Stimulated activated CD8-positive, alpha-beta memory T cell treated with anti-CD3 and anti-CD28 coated beads, Interleukin-12 subunit alpha, Interleukin-12 subunit beta, amount 100 ng/mL, for 1 hour (primary cell): Measurements from ENCODE around the gene CELF1.

Experiments used
- DNase-seq: peaks from one replicate; pipeline ENCODE4 v3.0.0-alpha.2; 2020; ENCODE audit warnings: low read depth

The CELF1 gene

GRCh38 chr11:47485107-47485506 is 67.8 kb downstream of the CELF1 start:
- DNase-seq: no peak

- no peak for DNase-seq
These were observed 69.5 kb downstream of the CELF1 start for GRCh38 chr11:47483457-47483856.

GRCh38 chr11:47480762-47481161 is 72.2 kb downstream of the CELF1 start:
- no peak for DNase-seq

GRCh38 chr11:47478651-47479329 is 74.1 kb downstream of the CELF1 start:
- DNase-seq: no peak

- DNase-seq: no peak
These were observed 75.2 kb downstream of the CELF1 start for GRCh38 chr11:47477753-47478152.

GRCh38 chr11:47477323-47477722 is 75.6 kb downstream of the CELF1 start:
- no peak for DNase-seq

- no peak for DNase-seq
These were observed 82.3 kb downstream of the CELF1 start for GRCh38 chr11:47470671-47471070.

GRCh38 chr11:47469361-47470179 is 83.4 kb downstream of the CELF1 start:
- DNase-seq: no peak

- no peak for DNase-seq
These were observed 84.2 kb downstream of the CELF1 start for GRCh38 chr11:47468598-47469214.

- DNase-seq: no peak
These were observed 85.6 kb downstream of the CELF1 start for GRCh38 chr11:47467357-47467756.

GRCh38 chr11:47466701-47467250 is 86.2 kb downstream of the CELF1 start:
- no peak for DNase-seq

- DNase-seq: no peak
These were observed 86.7 kb downstream of the CELF1 start for GRCh38 chr11:47466201-47466600.

- no peak for DNase-seq
These were observed 88.4 kb downstream of the CELF1 start for GRCh38 chr11:47464483-47464882.

- no peak for DNase-seq
These were observed 91.1 kb downstream of the CELF1 start for GRCh38 chr11:47461876-47462275.

- DNase-seq: no peak
These were observed 92.2 kb downstream of the CELF1 start for GRCh38 chr11:47460571-47461235.

GRCh38 chr11:47454258-47454671 is 98.7 kb downstream of the CELF1 start:
- DNase-seq: peak; percentile 30

- no peak for DNase-seq
These were observed 99.6 kb downstream of the CELF1 start for GRCh38 chr11:47453365-47453764.

- DNase-seq: no peak
These were observed 100.9 kb downstream of the CELF1 start for GRCh38 chr11:47451990-47452389.

GRCh38 chr11:47451436-47451835 is 101.5 kb downstream of the CELF1 start:
- DNase-seq: no peak

GRCh38 chr11:47449541-47449940 is 103.4 kb downstream of the CELF1 start:
- DNase-seq: no peak

GRCh38 chr11:47448566-47449427 is 104.1 kb downstream of the CELF1 start, which contains the start of gene RAPSN:
Gene RAPSN (minus strand): TSS chr11:47449136. CDS start chr11:47448964, 172 bp downstream.
- DNase-seq: no peak
